Left forelimb (tissue), 1 donor: ENCODE data around the gene ZNF14.
"Not testable (repeated sequence)": the region's sequence is repeated elsewhere in the genome, so short reads cannot be mapped to it uniquely, and the experiment has no call there.

ENCODE experiments used
- DNase-seq: peaks from one replicate; pipeline ENCODE4 v3.0.0-alpha.2; 2018; ENCODE audit warnings: low spot score

Gene ZNF14

GRCh38 chr19:19746286-19747213, 13.6 kb upstream of the ZNF14 start:
- no peak for DNase-seq

- no peak for DNase-seq
Measured at GRCh38 chr19:19745496-19746285, 12.8 kb upstream of the ZNF14 start.

GRCh38 chr19:19744641-19745040, 11.7 kb upstream of the ZNF14 start:
- no peak for DNase-seq

- DNase-seq: not testable (repeated sequence)
Measured at GRCh38 chr19:19743921-19744320, 11.0 kb upstream of the ZNF14 start.

- no peak for DNase-seq
Measured at GRCh38 chr19:19743176-19743575, 10.3 kb upstream of the ZNF14 start.

- no peak for DNase-seq
Measured at GRCh38 chr19:19742773-19743172, 9.9 kb upstream of the ZNF14 start.

GRCh38 chr19:19741184-19741583, 8.3 kb upstream of the ZNF14 start:
- no peak for DNase-seq

- no peak for DNase-seq
Measured at GRCh38 chr19:19740755-19741154, 7.8 kb upstream of the ZNF14 start.

GRCh38 chr19:19738564-19738963, 5.7 kb upstream of the ZNF14 start:
- DNase-seq: no peak

- DNase-seq: no peak
Measured at GRCh38 chr19:19737559-19738332, 4.8 kb upstream of the ZNF14 start.

- no peak for DNase-seq
Measured at GRCh38 chr19:19721896-19722295, 11.0 kb downstream of the ZNF14 start.

- DNase-seq: no peak
Measured at GRCh38 chr19:19719798-19720197, 13.1 kb downstream of the ZNF14 start.

- DNase-seq: no peak
Measured at GRCh38 chr19:19711934-19712828, 20.7 kb downstream of the ZNF14 start.

- DNase-seq: no peak
Measured at GRCh38 chr19:19711306-19711933, 21.5 kb downstream of the ZNF14 start.

GRCh38 chr19:19710506-19710905, 22.4 kb downstream of the ZNF14 start:
- no peak for DNase-seq

GRCh38 chr19:19704836-19705235, 28.1 kb downstream of the ZNF14 start:
- no peak for DNase-seq

- not testable (repeated sequence) for DNase-seq
Measured at GRCh38 chr19:19700493-19700892, 32.4 kb downstream of the ZNF14 start.

GRCh38 chr19:19697589-19697988, 35.3 kb downstream of the ZNF14 start:
- no peak for DNase-seq

GRCh38 chr19:19696386-19696785, 36.5 kb downstream of the ZNF14 start:
- no peak for DNase-seq

GRCh38 chr19:19691683-19692082, 41.2 kb downstream of the ZNF14 start:
- no peak for DNase-seq

GRCh38 chr19:19689023-19689422, 43.9 kb downstream of the ZNF14 start:
- DNase-seq: not testable (repeated sequence)
